A549 (cell line): Measurements from ENCODE around the gene FRMD6. TPM values are rescaled to one million over a fixed set of nuclear protein-coding genes. Genes with fewer than 3 reads are reported as not detected.

ENCODE experiments used
- ATAC-seq, 2 experiments: fragments of 200-7000 bp in 1 of 2; fragments of >200 bp in 1 of 2; cut with Nextera tagmentation in 1 of 2; cut with Tn5 transposase in 1 of 2; 3 replicates each; pipeline versions ENCODE4 v1.8.0 to v1.9.1; 2018 to 2020; ENCODE audit warnings: mild to moderate bottlenecking in 1 of 2, moderate library complexity in 1 of 2
- CTCF ChIA-PET: fragments of 300-600 bp; sonication (Branson Sonifier 250); formaldehyde crosslinking; extraction: SDS; loops from one replicate; lab custom pipeline; 2021; ENCODE audit warnings: antibody characterized with exemption, inconsistent platforms; lab: Yijun Ruan, JAX
- POLR2A ChIA-PET: fragments of 350-600 bp; formaldehyde crosslinking; extraction: SDS; loops from one replicate; lab custom pipeline; 2021; ENCODE audit warnings: antibody characterized with exemption, inconsistent platforms; lab: Yijun Ruan, JAX
- DNase-seq, 2 experiments: peaks; one replicate each; pipeline versions ENCODE4 v3.0.0 to v3.0.0-alpha.2; 2011 to 2016; ENCODE audit warnings: low read depth in 1 of 2, low spot score in 1 of 2
- FAIRE-seq: peaks from 2 replicates; lab custom pipeline; 2011; peaks lifted over from hg19 to GRCh38; lab: Jason Lieb, UNC
- H3K27ac ChIP-seq, 2 experiments: fragments of >200 bp; sonication (Bioruptor Twin); formaldehyde crosslinking; 3 replicates each; pipeline ENCODE4 v1.5.1; 2016 to 2017
- H3K4me1 ChIP-seq: fragments of >200 bp; sonication (Bioruptor Twin); formaldehyde crosslinking; 3 replicates; pipeline ENCODE4 v1.6.1; 2016
- H3K4me2 ChIP-seq: fragments of >200 bp; sonication (Bioruptor Twin); formaldehyde crosslinking; 3 replicates; pipeline ENCODE4 v1.6.1; 2016
- H3K4me3 ChIP-seq: fragments of >200 bp; sonication (Bioruptor Twin); formaldehyde crosslinking; 3 replicates; pipeline ENCODE4 v1.5.1; 2016
- H3K9me3 ChIP-seq: fragments of >200 bp; sonication (Bioruptor Twin); formaldehyde crosslinking; 3 replicates; pipeline ENCODE4 v1.6.1; 2016
- HOXA7 ChIP-seq: fragments of 250-450 bp; sonication (Bioruptor Pico); IDR thresholded peaks from 2 replicates; pipeline ENCODE4 v1.5.0; 2020; ENCODE audit warnings: mild to moderate bottlenecking, moderate library complexity
- JUN ChIP-seq, 2 experiments: fragments of >200 bp; sonication (Bioruptor Twin); formaldehyde crosslinking; IDR thresholded peaks; 2 replicates in 1 of 2; 3 replicates in 1 of 2; pipeline ENCODE4 v1.6.1; 2016 to 2017
- JUNB ChIP-seq: fragments of >200 bp; sonication (Bioruptor Twin); formaldehyde crosslinking; IDR thresholded peaks from 2 replicates; pipeline ENCODE4 v1.6.1; 2016
- MAFK ChIP-seq: fragments of 450-650 bp; IDR thresholded peaks from 2 replicates; pipeline ENCODE4 v1.6.1; 2014; ENCODE audit not compliant: partially characterized antibody
- MAZ ChIP-seq: fragments of 150-350 bp; IDR thresholded peaks from 2 replicates; pipeline ENCODE4 v1.6.1; 2014; ENCODE audit warnings: antibody characterized with exemption, low read depth, low read length, borderline replicate concordance
- PHF8 ChIP-seq: fragments of 200-600 bp; sonication (generic); IDR thresholded peaks from 2 replicates; pipeline ENCODE4 v1.6.1; 2016; ENCODE audit warnings: low read depth, mild to moderate bottlenecking, antibody characterized with exemption, moderate library complexity, borderline replicate concordance
- POLR2AphosphoS2 ChIP-seq: conservative IDR thresholded peaks from 2 replicates; pipeline ENCODE4 v1.6.1; 2012; ENCODE audit warnings: low read length, improper control_type of control experiment, inconsistent platforms
- RCOR1 ChIP-seq: fragments of 150-350 bp; IDR thresholded peaks from 2 replicates; pipeline ENCODE4 v1.6.1; 2014; ENCODE audit warnings: antibody characterized with exemption, low read length, low read depth
- RNF2 ChIP-seq: fragments of 200-600 bp; sonication (generic); IDR thresholded peaks from 2 replicates; pipeline ENCODE4 v1.6.1; 2016; ENCODE audit warnings: low read depth, mild to moderate bottlenecking, antibody characterized with exemption, moderate library complexity, borderline replicate concordance
- ZC3H11A ChIP-seq: fragments of 450-650 bp; IDR thresholded peaks from 2 replicates; pipeline ENCODE4 v1.6.1; 2014; ENCODE audit warnings: antibody characterized with exemption, mild to moderate bottlenecking
- WGBS: methylation state at CpG from one replicate; pipeline ENCODE4 v1.1.6; 2017; ENCODE audit errors: missing lambda C conversion rate; 5-methylcytosine and 5-hydroxymethylcytosine counted together
- polyA plus RNA-seq, 4 experiments: library from polyadenylated mRNA; depleted of rRNA in 3 of 4; stranded (reverse); fragments of >200 nt; fragmentation: RNase III in 1 of 4; extraction: RNeasy Plus Mini Kit Qiagen cat#74134 plus additional on column Dnase treatment in 1 of 4; gene quantifications; 2 replicates in 3 of 4; 3 replicates in 1 of 4; pipeline ENCODE4 v1.2.3, GENCODE V29; 2011 to 2017
- TF ChIP-seq, protein P1 (sequence below): fragments of >200 bp; sonication (Bioruptor Twin); formaldehyde crosslinking; IDR thresholded peaks from 2 replicates; pipeline ENCODE4 v1.6.1; 2016
- TF ChIP-seq, protein P2 (sequence below): IDR thresholded peaks from 2 replicates; pipeline ENCODE4 v1.6.1; 2012
- TF ChIP-seq, protein P3 (sequence below): IDR thresholded peaks from 2 replicates; pipeline ENCODE4 v1.6.1; 2012; ENCODE audit warnings: low read depth, borderline replicate concordance

FRMD6 gene
- polyA plus RNA-seq, 2 of the 4 experiments (the other 2 are of a cell fraction): 18.8 to 23.1 TPM

DNA sequence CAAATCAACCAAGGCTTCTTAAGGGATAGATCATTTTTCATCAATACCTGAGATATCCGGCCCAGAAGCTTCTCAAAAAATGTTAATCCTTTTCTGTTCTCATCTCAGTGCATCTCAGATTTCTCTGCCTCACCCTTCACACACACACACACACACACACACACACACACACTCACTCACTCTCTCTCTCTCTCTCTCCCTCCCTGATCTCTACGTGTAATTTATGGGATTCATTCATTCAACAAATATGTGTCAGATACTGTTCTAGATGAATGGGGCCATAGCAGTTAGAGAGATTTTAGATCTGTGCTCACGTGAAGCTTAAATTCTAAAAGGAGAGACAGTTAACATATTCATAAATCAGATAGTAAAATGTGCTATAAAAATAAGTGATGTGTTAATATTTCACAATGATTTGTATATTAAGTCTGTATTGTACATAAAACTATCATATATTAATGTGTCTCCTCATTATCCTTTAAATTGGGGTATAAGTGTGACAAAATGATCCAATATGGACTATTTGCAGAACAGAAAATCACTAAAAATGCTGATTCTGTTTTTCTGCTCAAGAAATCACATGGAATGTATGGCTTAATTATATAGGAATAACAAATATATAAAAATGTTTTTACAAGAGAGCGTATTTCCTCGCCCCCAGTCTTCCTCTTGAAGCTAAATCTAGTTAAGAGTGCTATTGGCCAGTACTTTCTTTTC is 7.3 kb upstream of the FRMD6 start:
- CTCF ChIA-PET: interaction anchor here (1.0 to 5.0 kb wide), 3 partner anchors 8 to 132 kb away, joined by 5 to 20 read pairs (median 6); partner anchors contain the start of gene FRMD6
- H3K4me2 ChIP-seq: no peak overlapping the region
- TF ChIP-seq MAFK: peak; percentile 49
- no peak for TF ChIP-seq RCOR1
- TF ChIP-seq, all 56 proteins: peak for 1
- H3K9me3 ChIP-seq: no peaks in the 10 kb centered on the region
- no peak for DNase-seq
- no peak for ATAC-seq
- FAIRE-seq: no peak
- no peak overlapping the region for H3K27ac ChIP-seq
- H3K4me1 ChIP-seq: peaks cover 10% of the 10 kb centered on the region
- POLR2A ChIA-PET: interaction anchor here (1.7 kb wide), 1 partner anchor 9 kb away, joined by 3 read pairs; no protein-coding TSS in a partner anchor
- no peak overlapping the region for H3K4me3 ChIP-seq
- 76% methylated on average over 5 of the region's 5 CpGs for WGBS

DNA sequence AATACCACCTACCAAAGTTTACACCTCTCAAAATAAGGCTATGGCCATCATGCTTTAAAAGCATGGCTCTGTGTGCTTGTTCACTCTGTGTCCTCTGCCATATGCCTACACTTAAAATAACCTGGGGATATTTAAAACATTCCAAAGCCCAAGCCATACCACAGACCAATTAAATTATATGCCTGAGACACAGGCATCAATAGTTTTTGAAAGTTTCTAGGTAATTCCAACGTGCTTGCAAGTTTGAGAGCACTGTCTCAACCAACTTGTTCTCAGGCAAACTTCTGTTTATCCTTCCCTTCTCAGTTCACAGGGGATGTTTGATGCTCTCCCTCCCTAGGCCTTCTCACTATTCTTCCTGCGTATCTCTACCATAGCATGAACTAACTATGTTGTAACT is 3.4 kb upstream of the FRMD6 start:
- POLR2A ChIA-PET: no interaction called here
- FAIRE-seq (no peak), ATAC-seq (no peak), DNase-seq (no peak)
- Histone ChIP-seq H3K9me3 (no peaks in the 10 kb centered on the region), H3K4me2 (peak overlapping the region; percentile 91; the same call in 1 of the 3 replicates), H3K27ac (no peak overlapping the region), H3K4me3 (no peak overlapping the region), H3K4me1 (peaks cover 15% of the 10 kb centered on the region)
- CTCF ChIA-PET: no interaction called here
- TF ChIP-seq RNF2 (no peak), JUNB (no peak), MAZ (no peak), PHF8 (no peak)
- TF ChIP-seq, protein P1, sequence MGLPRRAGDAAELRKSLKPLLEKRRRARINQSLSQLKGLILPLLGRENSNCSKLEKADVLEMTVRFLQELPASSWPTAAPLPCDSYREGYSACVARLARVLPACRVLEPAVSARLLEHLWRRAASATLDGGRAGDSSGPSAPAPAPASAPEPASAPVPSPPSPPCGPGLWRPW: no peak
- WGBS: 71% methylated on average over 2 of the region's 2 CpGs

DNA sequence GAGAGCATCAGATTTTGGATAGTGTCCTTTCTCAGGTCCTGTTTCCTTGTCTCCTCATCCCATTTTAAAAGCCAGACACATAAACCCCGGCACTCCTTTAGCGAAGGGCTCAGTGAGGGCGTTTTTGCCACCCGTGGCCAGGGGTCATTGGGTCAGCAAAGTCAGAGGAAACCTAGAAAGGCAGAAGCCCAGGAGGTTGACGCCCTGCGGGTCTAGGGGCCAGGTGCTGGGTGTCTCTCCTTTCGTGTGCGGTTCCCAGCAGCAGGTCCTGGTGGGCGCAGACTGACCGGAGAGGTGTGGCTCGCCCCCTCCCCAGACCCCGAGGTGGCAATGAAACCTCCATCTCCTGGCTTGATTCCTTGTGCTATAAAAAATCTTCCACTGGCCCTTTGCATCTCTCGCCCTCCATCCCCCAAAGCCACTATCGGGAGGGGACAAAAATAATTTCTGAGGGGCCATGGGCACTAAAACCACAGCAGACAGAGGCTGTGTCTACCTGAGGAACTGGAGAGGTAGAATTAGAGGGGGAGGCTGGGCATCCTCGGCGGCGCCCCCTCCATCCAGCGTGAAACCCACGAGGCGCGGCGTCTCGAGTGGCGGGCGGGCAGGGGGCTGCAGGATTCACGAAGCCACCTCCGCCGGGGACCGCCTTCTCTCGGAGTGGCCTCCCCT is 858 bp upstream of the FRMD6 start:
- FAIRE-seq (no peak), ATAC-seq (peak; percentile 10 to 21; a peak in 5 of 6 replicates), DNase-seq (peak in 1 of 2 experiments; percentile 29)
- H3K4me3 ChIP-seq: peak overlapping the region; percentile 52
- peaks cover 40% of the 10 kb centered on the region for H3K4me1 ChIP-seq
- H3K27ac ChIP-seq: peak overlapping the region; percentile 96 to 97
- WGBS: 2% methylated on average over 30 of the region's 30 CpGs
- H3K4me2 ChIP-seq: peak overlapping the region; percentile 91
- no peaks in the 10 kb centered on the region for H3K9me3 ChIP-seq
- CTCF ChIA-PET: interaction anchor here (1.4 to 3.2 kb wide), 5 partner anchors 9 to 367 kb away, joined by 4 to 46 read pairs (median 12); no protein-coding TSS in a partner anchor
- TF ChIP-seq ZC3H11A (no peak), POLR2AphosphoS2 (no peak), HOXA7 (CRISPR knock-in tag) (no peak), PHF8 (peak; percentile 90), JUN (IDR thresholded peaks at IDR 0.05) (no peak)
- TF ChIP-seq, protein P2, sequence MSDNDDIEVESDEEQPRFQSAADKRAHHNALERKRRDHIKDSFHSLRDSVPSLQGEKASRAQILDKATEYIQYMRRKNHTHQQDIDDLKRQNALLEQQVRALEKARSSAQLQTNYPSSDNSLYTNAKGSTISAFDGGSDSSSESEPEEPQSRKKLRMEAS: 0 out of 2 replicates have a peak, but pooled peaks have one; percentile 9
- TF ChIP-seq, protein P3, sequence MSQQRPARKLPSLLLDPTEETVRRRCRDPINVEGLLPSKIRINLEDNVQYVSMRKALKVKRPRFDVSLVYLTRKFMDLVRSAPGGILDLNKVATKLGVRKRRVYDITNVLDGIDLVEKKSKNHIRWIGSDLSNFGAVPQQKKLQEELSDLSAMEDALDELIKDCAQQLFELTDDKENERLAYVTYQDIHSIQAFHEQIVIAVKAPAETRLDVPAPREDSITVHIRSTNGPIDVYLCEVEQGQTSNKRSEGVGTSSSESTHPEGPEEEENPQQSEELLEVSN: peak; percentile 58; the same call in 1 of the 2 replicates
- TF ChIP-seq, all 56 proteins: peak for 3
- POLR2A ChIA-PET: interaction anchor here (0.6 to 2.6 kb wide), 15 partner anchors 8 to 1050 kb away, joined by 3 to 14 read pairs (median 6); no protein-coding TSS in a partner anchor
